Heart left ventricle (tissue), 16 donors: Measurements from ENCODE around the gene SUFU. TPM values are rescaled to one million over a fixed set of nuclear protein-coding genes. Genes with fewer than 3 reads are reported as not detected.
A peak's percentile ranks its signal among the peaks of the same experiment; 100 is the strongest.

ENCODE experiments used
- ATAC-seq, 4 donors: fragments of 200-7000 bp; cut with Tn5 transposase; one replicate each; pipeline ENCODE4 v1.9.1; 2020 to 2022; ENCODE audit warnings: moderate library complexity in 4 of 4, mild to moderate bottlenecking in 3 of 4, moderate number of reproducible peaks in 1 of 4
- DNase-seq, 5 donors: peaks; one replicate each; pipeline ENCODE4 v3.0.0-alpha.2; 2020
- H3K27ac ChIP-seq, 12 donors: fragments of 200-600 bp; sonication (generic) in 4 of 12; one replicate each; pipeline versions ENCODE4 v1.5.0 to v1.8.0; 2016 to 2022; ENCODE audit warnings: mild to moderate bottlenecking in 2 of 12
- H3K27me3 ChIP-seq, 9 donors: fragments of 200-600 bp; sonication (generic) in 2 of 9; one replicate each; pipeline versions ENCODE4 v1.5.1 to v1.8.0; 2016 to 2022; ENCODE audit warnings: mild to moderate bottlenecking in 3 of 9
- H3K36me3 ChIP-seq, 9 donors: fragments of 200-600 bp; sonication (generic) in 2 of 9; one replicate each; pipeline versions ENCODE4 v1.5.0 to v1.8.0; 2018 to 2022; ENCODE audit warnings: mild to moderate bottlenecking in 2 of 9
- H3K4me1 ChIP-seq, 12 donors: fragments of 200-600 bp; sonication (generic) in 4 of 12; one replicate each; pipeline versions ENCODE4 v1.5.0 to v1.8.0; 2016 to 2022; ENCODE audit warnings: mild to moderate bottlenecking in 3 of 12
- H3K4me3 ChIP-seq, 12 donors: fragments of 200-600 bp; sonication (generic) in 4 of 12; one replicate each; pipeline versions ENCODE4 v1.5.0 to v1.8.0; 2017 to 2022; ENCODE audit warnings: mild to moderate bottlenecking in 9 of 12, moderate library complexity in 4 of 12
- H3K9me3 ChIP-seq, 12 donors: fragments of 200-600 bp; sonication (generic) in 4 of 12; one replicate each; pipeline versions ENCODE4 v1.5.0 to v1.8.0; 2016 to 2022; ENCODE audit warnings: mild to moderate bottlenecking in 1 of 12
- POLR2A ChIP-seq, 2 donors: fragments of 450-650 bp; IDR thresholded peaks; one replicate each; pipeline ENCODE4 v1.6.1; 2017; ENCODE audit warnings: antibody characterized with exemption in 2 of 2, mild to moderate bottlenecking in 2 of 2, moderate library complexity in 2 of 2
- WGBS, 4 donors: extraction: QIAGEN DNeasy Blood & Tissue Kit in 2 of 4; methylation state at CpG; one replicate each; pipeline versions ENCODE4 v1.1.5 to v1.1.7; 2013 to 2018; 5-methylcytosine and 5-hydroxymethylcytosine counted together
- intact Hi-C, 10 donors: fragments of 100-400 bp; cut with DNase I; formaldehyde crosslinking; loops; one replicate each; pipeline versions ENCODE4 v1.11.1 to v1.14.2; 2022
- polyA plus RNA-seq, 2 donors: library from polyadenylated mRNA; stranded (reverse); fragments of 200-250 nt; gene quantifications; one replicate each; pipeline ENCODE4 v1.2.3, GENCODE V29; 2013
- total RNA-seq, 9 donors: library from RNA; depleted of rRNA in 2 of 9; stranded (reverse); fragments of >200 nt in 2 of 9; fragmentation: NEBNext Ultra II Directional in 3 of 9; extraction: Animal tissue kit (Norgen Biotek cat#: 25700) in 3 of 9; gene quantifications; one replicate each; pipeline versions ENCODE4 v1.1.0 to v1.2.4, GENCODE V29; 2016 to 2023
- TF ChIP-seq, protein P1 (sequence below), 12 donors: fragments of 200-600 bp; sonication (generic) in 4 of 12; IDR thresholded peaks; one replicate each; pipeline versions ENCODE4 v1.5.0 to v1.8.0; 2018 to 2022; ENCODE audit warnings: antibody characterized with exemption in 12 of 12, mild to moderate bottlenecking in 5 of 12
- donor health status: ischemic (EF 13 %, LVEDD 7.1; RV severe dilation, severe dysfunction).
- donor health status: healthy with polysubstance abuse.
- donor health status: DM: no; HTN: yes; CAD: no.
- donor health status: DM: no; HTN: no; CAD: no.
- donor health status: ischemic (EF 25% LVEDD 6.9; RV normal size, moderate dysfunction).
- donor health status: ischemic (EF 25% LVEDD 5.7; RV mildly dilated, moderate dysfunction).
- donor health status: healthy.
- donor health status: DM: yes; HTN: yes; CAD: no.
- donor health status: ischemic (EF 35%, LVEDD 5.7; RV mildly dilated, moderate dysfunction).
- donor health status: nonischemic (EF 11% LVEDD 7.7; RV severe dilation, severe dysfunction).
- donor health status: DM: yes; HTN: yes; CAD: no.
- donor health status: PGD.
- donor health status: ischemic (EF 29% LVEDD 5.4; RV normal size, mild dysfunction).
- donor health status: nonischemic (EF 23%, LVEDD 6.1; RV moderate dilation, normal function).

Gene SUFU
- total and polyA plus RNA-seq, 11 donors: 3.7 to 12.7 (median 7.5) TPM

DNA sequence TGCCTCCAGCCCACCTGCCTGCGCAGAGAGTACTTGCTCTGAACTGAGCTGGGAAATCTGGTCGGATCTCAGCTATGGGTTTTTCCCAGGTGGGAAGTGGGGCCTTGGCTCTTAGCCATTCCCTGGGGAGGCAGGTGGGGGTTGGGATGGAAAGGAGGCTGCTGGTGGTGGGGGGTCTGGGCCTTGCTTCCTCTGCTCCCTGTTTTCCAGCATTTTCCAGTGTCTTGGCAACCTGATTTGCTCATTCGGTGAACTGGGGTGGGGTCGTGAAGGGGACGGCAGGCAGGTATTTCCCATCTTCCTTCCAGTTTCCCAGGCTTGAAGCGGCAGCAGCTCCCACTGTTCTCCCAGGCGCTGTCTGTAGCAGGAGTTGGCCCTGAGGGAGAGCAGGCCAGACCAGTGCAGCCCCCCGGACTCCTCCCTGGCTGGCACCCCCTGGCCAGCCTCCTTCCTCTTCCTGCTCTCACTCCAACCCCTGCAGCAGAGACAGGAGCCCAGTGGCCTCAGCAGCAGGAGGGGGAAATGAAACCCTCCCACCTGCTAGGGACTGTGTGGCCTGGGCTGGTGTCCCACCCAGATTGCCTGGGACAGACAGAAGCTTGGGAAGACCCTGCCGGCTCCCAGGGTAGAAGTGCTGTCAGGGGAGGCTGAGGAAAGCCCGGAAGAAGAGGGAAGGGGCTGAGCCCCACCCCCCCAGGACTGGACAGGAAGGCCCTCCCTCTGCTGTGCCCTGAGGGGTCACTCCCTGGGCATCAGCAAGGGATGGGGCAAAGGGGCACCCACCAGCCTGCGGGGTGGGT, 147.1 kb downstream of the SUFU start:
- DNase-seq (peak in 1 of 5 donors; percentile 58), ATAC-seq (no peak)
- Histone ChIP-seq H3K27me3 (no peaks in the 10 kb centered on the region), H3K4me1 (peaks cover 38 to 92% (median 72%) of the 10 kb centered on the region in 12 donors), H3K36me3 (peaks cover 2 to 50% (median 44%) of the 10 kb centered on the region in 9 donors), H3K4me3 (peak overlapping the region in 3 of 12 donors; percentile 1 to 89 (median 14)), H3K9me3 (no peaks in the 10 kb centered on the region), H3K27ac (peak overlapping the region in 11 of 12 donors; percentile 22 to 100 (median 71))
- no peak for TF ChIP-seq POLR2A (IDR thresholded peaks at IDR 0.05)
- TF ChIP-seq, protein P1, sequence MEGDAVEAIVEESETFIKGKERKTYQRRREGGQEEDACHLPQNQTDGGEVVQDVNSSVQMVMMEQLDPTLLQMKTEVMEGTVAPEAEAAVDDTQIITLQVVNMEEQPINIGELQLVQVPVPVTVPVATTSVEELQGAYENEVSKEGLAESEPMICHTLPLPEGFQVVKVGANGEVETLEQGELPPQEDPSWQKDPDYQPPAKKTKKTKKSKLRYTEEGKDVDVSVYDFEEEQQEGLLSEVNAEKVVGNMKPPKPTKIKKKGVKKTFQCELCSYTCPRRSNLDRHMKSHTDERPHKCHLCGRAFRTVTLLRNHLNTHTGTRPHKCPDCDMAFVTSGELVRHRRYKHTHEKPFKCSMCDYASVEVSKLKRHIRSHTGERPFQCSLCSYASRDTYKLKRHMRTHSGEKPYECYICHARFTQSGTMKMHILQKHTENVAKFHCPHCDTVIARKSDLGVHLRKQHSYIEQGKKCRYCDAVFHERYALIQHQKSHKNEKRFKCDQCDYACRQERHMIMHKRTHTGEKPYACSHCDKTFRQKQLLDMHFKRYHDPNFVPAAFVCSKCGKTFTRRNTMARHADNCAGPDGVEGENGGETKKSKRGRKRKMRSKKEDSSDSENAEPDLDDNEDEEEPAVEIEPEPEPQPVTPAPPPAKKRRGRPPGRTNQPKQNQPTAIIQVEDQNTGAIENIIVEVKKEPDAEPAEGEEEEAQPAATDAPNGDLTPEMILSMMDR (IDR thresholded peaks at IDR 0.05): no peak
- 40 to 59% (median 51%) methylated on average over 9 to 11 of the region's 11 CpGs for WGBS, 4 donors
- intact Hi-C loops: no loop called here

DNA sequence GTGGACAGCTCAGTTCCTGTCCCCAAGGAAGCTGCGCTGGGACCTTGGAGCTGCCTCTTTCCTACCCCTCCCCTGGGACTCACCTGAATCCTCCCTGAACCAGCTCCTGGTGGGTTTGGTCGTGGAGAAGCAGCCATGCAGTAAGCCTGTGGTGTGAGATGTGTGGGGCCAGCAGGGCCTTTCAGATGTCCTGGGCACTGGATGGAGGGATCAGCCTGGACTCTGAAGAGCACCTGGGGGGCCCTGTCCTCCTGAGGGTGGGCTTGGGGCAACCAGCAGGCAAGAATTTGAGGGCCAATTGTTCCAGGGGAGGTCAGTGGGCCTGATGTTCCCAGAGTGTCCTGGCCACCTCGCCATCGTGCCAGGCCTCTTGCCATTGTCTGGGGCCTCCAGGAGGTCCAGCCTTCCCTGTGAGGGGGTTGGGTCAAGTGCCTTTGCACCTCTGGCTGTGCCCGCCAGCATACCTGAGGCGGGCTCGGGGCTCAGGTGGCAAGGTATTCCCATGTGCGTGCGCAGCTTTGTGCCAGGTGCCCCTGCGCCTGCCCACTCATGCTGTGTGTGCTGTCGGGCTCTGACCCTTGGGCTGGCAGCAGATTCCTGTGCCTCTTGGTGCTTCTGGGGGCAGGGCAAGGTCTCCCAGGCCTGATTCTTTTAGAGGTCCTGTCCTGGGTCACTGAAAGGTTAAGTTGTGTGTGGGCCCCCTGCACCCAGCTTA, 147.8 kb downstream of the SUFU start:
- TF ChIP-seq, protein P1 (IDR thresholded peaks at IDR 0.05): no peak
- TF ChIP-seq POLR2A (IDR thresholded peaks at IDR 0.05): no peak
- DNase-seq: peak in 1 of 5 donors; percentile 51
- H3K4me3 ChIP-seq: no peak overlapping the region
- H3K9me3 ChIP-seq: no peaks in the 10 kb centered on the region
- intact Hi-C loops: no loop called here
- no peaks in the 10 kb centered on the region for H3K27me3 ChIP-seq
- peak overlapping the region in 10 of 12 donors; percentile 6 to 100 (median 58) for H3K27ac ChIP-seq
- peaks cover 2 to 57% (median 51%) of the 10 kb centered on the region in 9 donors for H3K36me3 ChIP-seq
- WGBS, 4 donors: 76 to 89% (median 81%) methylated on average over 5 to 11 of the region's 11 CpGs
- no peak for ATAC-seq
- peaks cover 38 to 86% (median 71%) of the 10 kb centered on the region in 12 donors for H3K4me1 ChIP-seq

DNA sequence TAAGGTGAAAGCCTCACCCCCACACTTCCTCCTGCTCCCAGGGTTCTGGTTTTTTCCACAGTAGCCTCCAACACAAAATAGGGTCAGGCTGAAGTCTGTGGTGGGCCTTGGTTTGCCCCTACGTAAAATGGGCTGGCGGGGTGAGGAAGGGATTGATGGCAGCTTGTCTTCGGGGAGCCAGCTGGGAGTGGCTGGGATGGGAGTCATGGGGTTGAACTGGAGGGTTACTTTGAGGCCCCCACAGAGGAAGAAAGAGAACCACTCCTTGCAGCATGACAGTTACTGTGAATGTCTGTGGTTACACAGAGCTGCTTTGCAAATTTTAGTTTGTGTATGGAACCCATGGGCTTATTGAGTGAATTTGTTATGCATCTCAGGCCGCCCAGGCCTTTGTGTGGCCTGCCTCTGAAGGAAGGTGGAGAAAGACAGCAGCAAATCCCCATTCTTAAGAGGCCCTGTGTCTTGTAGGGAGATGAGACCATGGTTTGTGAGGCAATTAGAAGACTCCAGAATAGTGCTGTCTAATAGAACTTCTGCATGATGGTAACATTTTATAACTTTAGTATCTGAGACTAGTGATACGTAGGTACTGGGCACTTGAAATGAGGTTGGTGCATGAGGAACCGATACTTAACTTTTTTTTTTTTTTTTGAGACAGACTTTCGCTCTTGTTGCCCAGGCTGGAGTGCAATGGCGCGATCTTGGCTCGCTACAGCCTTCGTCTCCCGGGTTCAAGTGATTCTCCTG, 148.6 kb downstream of the SUFU start:
- intact Hi-C loops: no loop called here

More for the DNA sequence above, 148.6 kb downstream of the SUFU start:
- H3K36me3 ChIP-seq: peaks cover 2 to 64% (median 59%) of the 10 kb centered on the region in 9 donors
- DNase-seq (peak in 1 of 5 donors; percentile 27), ATAC-seq (no peak)
- H3K4me3 ChIP-seq: no peak overlapping the region
- WGBS, 4 donors: 84 to 92% (median 88%) methylated on average over 12 of the region's 12 CpGs
- H3K4me1 ChIP-seq: peaks cover 32 to 86% (median 69%) of the 10 kb centered on the region in 12 donors
- peak overlapping the region in 5 of 12 donors; percentile 6 to 71 (median 29) for H3K27ac ChIP-seq
- no peaks in the 10 kb centered on the region for H3K27me3 ChIP-seq
- no peaks in the 10 kb centered on the region for H3K9me3 ChIP-seq
- TF ChIP-seq POLR2A (IDR thresholded peaks at IDR 0.05): no peak
- TF ChIP-seq, protein P1 (IDR thresholded peaks at IDR 0.05): no peak
